NOMO-1 treated with dmso at 0.1 percent for 144 hours (cell line): ENCODE measurements around the gene ADAMTS2.

ENCODE experiments used
- DNase-seq: peaks from one replicate; lab custom pipeline; 2025; ENCODE audit not compliant: unreplicated experiment; lab: John Stamatoyannopoulos, UW

ADAMTS2 gene

GRCh38 chr5:179313849-179314521 lies 31.3 kb downstream of the ADAMTS2 start:
- no peak for DNase-seq

DNA sequence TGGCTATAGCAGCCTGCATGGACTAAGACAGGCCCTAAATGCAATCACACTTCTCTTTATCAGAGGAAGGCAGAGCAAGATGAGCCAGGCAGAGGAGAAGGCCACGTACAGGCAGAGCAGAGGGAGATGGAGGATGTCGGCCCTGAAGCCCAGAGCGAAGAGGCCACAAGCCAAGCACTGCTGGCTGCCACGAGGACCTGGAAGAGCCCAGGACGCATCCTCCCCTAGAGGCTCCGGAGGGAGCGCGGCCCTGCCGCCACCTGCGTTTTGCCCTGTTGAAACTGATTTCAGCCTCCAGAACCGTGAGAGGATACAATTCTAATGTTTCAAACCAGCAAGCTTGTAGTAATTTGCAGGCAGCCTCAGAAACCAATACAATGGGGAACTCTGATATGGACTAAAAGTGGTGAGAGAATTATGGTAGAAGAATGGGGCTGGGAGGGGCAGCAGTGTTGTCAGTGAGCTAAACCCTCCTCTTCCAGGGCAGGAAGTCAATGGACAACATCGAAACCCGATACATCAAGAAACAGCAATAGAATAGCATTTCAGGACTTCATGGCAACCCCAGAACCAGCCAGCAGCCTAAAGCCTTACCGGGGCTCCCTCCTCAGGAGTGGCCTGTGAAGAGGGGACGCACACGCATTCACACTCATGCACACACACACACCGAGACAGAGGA lies 32.6 kb downstream of the ADAMTS2 start:
- no peak for DNase-seq

DNA sequence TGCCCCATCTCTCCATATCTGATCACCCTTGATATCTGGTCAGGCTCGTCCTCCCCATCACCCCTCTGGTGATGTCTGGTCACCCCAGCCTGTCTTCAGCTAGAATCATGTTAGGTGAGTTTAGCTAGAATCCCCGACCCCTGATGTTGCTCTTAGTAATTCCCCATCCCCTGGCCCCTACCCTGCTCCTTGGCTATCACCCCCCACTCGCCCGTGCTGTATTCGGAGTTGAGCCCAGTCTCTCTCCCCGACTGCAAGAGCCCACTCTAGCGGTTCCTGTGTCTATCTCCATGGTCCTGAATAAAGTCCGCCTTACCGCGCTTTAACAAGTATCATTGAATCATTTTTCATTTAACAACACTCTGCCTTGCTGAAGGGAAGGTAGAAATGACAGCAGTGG lies 33.7 kb downstream of the ADAMTS2 start:
- DNase-seq, result no peak

- DNase-seq, result no peak
These were observed 34.2 kb downstream of the ADAMTS2 start for GRCh38 chr5:179311091-179311470.

DNA sequence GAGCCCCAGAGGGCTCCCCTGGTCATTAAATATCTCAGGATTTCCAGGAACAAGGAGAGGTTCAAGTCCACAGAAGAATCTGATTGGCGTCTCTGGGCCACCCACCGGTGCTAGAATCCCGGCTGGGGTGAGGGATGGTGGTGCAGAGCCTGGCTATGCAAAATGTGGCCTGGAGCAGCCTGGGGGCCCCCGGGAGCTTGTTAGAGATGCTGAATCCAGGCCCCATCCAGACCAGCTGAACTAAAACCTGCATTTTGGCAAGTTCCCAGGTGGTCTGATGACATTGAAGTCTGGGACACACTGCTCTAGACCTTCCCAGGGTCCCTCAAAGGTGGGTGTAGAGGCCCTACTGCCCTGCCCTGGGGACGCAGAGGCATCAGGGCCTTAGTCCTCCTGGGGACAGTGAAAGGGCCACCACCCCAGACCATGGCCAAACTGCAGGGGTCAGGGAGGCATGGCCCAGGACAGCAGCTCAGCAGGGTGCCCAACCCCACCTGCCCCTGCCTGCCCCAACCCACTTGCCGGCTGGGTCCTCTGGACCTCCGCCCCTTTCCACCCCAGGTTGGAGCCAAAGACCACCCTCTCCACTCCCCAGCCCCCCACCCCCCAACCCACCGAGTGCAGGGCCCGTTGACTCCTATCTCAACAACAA lies 34.7 kb downstream of the ADAMTS2 start:
- DNase-seq, result no peak

DNA sequence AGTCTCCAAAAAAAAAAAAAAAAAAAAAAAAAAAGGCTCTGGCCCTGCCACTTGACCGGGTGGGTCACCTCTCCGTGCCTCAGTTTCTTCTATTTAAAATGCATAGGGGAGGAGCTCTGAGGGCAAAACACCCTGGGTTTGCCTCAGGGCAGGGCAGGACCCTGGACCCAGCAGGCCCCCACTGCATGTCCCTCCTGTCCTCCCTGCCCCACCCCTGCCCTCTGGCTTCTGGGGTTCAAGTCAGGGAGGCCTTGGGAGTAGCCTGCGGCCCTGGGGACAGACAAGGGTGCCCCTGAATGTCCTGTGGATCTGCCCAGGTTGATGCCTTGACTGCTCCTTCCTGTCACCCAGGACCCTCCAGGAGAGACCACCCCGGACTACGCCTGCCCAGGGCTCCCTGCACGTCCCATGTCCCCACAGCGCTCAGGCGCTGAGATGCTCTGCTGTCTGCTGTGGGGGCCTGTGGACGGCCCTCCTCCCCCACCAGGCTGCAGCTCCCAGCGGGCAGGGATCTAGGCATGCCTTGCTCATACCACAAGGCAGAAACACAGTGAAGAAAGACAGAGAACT lies 35.4 kb downstream of the ADAMTS2 start:
- DNase-seq, result no peak

DNA sequence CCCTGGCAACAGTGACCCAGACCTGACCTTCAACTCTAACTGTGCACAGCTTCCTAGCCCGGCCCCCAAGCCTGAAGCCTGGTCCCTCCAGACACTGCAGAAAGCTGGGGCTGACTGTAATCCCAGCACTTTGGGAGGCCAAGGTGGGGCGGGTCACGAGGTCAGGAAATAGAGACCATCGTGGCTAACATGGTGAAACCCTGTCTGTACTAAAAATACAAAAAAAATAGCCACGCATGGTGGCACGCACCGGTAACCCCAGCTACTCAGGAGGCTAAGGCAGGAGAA lies 35.9 kb downstream of the ADAMTS2 start:
- no peak for DNase-seq

- DNase-seq, result no peak
These were observed 36.5 kb downstream of the ADAMTS2 start for GRCh38 chr5:179308563-179309382.

DNA sequence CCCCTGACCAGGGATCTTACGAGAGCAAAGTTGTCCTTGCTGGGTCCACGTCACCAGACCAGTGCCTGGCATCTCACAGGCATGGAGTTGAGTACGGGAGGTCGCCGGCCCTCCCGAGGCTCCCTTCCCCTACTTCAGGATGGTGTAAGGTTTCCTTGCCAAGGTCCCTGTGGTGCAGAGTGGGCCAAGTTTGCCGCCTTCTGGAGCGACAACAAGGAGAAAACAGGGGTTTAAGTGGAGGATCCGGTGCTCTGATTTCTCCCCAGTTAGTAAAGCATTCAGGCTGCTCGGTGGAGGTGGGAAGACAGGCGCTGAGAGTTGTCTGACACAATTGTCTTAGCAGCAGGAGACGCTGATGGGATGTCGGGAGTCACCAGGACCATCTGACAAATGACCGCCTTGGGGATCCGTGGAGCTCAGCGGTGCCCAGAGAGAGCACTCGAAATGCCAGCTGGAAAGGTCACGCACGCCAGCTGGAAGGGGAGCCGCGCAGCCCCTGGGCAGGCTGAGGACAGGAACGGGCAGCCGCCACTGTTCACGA lies 37.3 kb downstream of the ADAMTS2 start:
- DNase-seq, result no peak

GRCh38 chr5:179307013-179307800 lies 38.1 kb downstream of the ADAMTS2 start:
- DNase-seq, result no peak

DNA sequence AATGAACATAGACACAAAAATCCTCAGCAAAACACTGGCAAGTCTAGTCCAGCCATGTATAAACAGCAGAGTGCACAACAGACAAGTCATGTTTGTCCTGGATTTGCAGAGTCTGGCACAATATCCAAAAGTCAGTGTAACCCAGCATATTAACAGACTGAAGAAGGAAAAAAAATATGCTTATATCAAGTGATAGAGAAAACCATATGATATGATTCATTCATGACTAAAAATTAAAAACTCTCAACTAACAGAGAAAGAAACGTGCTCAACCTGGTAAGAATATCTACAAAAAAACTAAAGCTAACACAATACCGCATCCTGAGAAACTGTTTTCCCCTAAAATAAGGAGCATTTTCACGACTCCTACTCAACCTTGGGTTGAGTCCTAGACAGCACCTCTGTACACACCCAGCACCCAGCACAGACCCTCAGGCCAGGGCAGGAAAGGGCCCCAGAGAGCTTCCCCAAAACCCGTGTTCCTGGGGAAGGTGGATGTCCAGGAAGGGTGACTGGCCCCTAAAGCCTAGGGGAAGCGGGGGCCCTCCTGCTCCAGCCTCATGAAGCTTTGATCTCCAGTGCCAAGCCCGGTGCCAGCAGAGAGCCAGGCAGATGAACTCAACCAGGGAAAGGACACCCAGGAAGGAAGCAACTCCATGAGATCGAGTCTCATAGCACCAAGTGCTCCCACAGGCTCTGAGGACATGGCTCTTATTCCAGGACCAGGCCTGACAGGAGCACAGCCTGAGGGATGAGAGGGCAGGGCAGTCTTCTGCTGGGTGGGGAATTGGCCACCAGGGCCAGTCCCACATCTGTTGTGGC lies 38.9 kb downstream of the ADAMTS2 start:
- DNase-seq, result no peak

DNA sequence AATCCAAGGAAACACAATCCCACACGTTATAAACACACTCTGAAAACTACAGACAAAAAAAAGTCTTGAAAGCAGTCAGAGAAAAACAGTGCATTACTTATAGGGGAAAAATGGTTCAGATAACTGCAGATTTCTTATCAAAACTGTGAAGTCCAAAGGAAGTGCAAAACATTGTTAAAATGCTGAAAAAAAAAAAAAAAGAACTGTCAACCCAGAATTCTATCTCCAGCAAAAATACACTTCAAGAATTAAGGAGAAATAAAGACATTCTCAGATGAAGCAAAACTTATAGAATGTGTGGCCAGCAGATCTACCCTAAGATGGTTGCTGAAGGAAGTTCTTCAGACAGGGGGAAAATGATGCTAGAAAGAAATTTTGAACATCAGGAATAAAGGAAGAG lies 40.4 kb downstream of the ADAMTS2 start:
- no peak for DNase-seq

GRCh38 chr5:179304466-179304865 lies 40.8 kb downstream of the ADAMTS2 start:
- no peak for DNase-seq

GRCh38 chr5:179303451-179304200 lies 41.6 kb downstream of the ADAMTS2 start:
- no peak for DNase-seq

DNA sequence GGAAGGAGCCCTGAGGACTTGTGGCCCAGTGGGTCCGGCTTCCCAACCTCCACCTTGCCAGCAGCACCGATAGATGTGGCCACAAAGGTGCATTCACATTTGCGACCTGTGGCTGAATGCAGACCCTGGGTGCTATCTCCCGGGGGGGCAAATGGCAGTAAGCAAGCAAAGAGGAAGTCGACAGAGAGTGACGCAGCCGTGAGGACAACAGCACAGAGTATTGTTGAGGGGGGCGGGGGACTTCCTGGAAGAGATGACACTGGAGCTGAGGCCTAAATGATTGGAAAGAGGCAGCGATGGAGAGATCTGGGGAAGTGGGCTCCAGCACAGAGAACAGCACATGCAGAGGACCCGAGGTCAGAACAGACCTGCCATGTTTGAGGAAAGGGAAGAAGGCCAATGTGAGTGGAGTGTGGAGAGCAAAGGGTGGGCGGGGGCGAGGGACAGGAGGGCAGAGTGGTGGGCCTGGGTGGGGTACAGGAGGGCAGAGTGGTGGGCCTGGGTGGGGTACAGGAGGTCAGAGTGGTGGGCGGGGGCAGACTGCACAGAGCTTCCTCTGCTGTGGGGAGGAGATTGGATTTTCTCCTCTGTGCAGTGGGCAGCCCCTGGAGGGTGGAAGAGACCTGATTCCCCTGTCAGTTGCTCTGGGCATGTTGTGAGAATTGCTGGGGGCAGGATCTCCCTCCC lies 42.6 kb downstream of the ADAMTS2 start:
- DNase-seq, result no peak

DNA sequence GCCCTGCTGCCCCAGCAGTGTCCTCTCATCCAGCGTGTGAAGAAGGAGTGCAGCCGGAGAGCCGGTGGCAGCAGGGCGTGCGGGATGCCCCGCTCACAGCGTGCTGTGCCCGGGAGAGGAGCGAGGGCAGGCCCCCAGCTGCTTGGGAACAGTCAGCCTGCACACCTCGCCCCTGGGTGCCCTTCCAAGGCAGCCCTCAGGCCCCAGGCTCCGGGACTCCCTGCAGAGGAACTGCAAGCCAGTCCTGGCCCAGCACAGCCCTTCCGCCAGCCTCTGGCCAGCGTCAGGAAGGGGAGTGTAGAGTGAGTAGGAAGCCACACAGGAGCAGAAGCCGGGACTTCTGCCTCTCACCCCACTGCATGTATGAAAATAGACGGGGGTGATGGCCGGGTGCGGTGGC lies 43.5 kb downstream of the ADAMTS2 start:
- DNase-seq, result no peak

GRCh38 chr5:179301376-179301775 lies 43.9 kb downstream of the ADAMTS2 start:
- no peak for DNase-seq

DNA sequence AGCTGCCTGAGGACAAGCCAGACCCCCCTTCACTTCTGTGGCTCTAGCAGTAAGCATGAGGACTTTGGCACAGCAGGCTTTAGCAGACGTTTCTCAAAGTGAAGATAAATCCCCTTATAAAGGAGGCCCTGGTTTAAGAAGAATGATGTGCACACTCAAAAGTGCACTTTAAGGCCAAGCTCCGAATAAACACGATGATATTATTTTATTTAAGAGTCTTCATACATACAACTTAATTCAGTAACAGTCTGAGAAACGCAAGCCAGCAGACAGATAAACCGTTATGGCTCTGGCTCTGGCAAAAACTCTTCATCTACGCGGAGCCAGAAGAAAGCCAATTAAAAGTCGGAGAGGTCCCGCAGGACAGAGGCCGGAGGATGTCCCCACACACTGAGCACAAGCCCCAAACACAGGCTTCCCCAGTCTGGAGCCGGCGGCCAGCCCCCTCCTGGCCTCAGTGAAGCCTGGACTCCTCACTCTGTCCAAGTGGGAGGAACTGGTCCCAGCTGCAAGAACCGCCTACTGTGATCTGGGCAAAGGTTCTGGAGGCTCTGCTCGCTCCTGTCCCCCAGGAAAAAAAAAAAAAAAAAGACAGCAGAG lies 44.6 kb downstream of the ADAMTS2 start:
- DNase-seq, result no peak
